ACC112 (cell line): ENCODE measurements around the gene POFUT1.
"Not testable (repeated sequence)": the region's sequence is repeated elsewhere in the genome, so short reads cannot be mapped to it uniquely, and the experiment has no call there.

Source experiments
- H2AFZ ChIP-seq: fragments of 200-600 bp; sonication (generic); one replicate; pipeline ENCODE4 v1.6.0; 2017; ENCODE audit warnings: antibody characterized with exemption, low read length; ENCODE audit not compliant: unreplicated experiment
- H3K27ac ChIP-seq: fragments of 200-600 bp; sonication (generic); 2 replicates; pipeline ENCODE4 v1.5.1; 2014; ENCODE audit warnings: low read depth, mild to moderate bottlenecking, antibody characterized with exemption, low read length, moderate library complexity
- H3K27me3 ChIP-seq: fragments of 200-600 bp; sonication (generic); 2 replicates; pipeline ENCODE4 v1.6.1; 2014; ENCODE audit warnings: mild to moderate bottlenecking, antibody characterized with exemption, low read length, moderate library complexity, mixed read lengths; ENCODE audit not compliant: insufficient read depth
- H3K36me3 ChIP-seq: fragments of 200-600 bp; sonication (generic); 2 replicates; pipeline ENCODE4 v1.6.1; 2016; ENCODE audit warnings: mild to moderate bottlenecking, antibody characterized with exemption, low read length, moderate library complexity, mixed read lengths; ENCODE audit not compliant: insufficient read depth
- H3K4me1 ChIP-seq: fragments of 200-600 bp; sonication (generic); one replicate; pipeline ENCODE4 v1.6.1; 2016; ENCODE audit warnings: low read length, mixed read lengths; ENCODE audit not compliant: insufficient read depth, unreplicated experiment, control insufficient read depth
- H3K4me3 ChIP-seq: fragments of 200-600 bp; sonication (generic); 2 replicates; pipeline ENCODE4 v1.5.1; 2014; ENCODE audit warnings: mild to moderate bottlenecking, low read depth, low read length
- H3K79me2 ChIP-seq: fragments of 200-600 bp; sonication (generic); one replicate; pipeline ENCODE4 v1.6.0; 2016; ENCODE audit warnings: low read length; ENCODE audit not compliant: control insufficient read depth, unreplicated experiment, insufficient read depth

POFUT1 gene

GRCh38 chr20:32236819-32237218 lies 29.1 kb downstream of the POFUT1 start:
- no peaks in the 10 kb centered on the region for H3K79me2 ChIP-seq
- no peaks in the 10 kb centered on the region for H3K27me3 ChIP-seq
- no peak overlapping the region for H2AFZ ChIP-seq
- no peak overlapping the region for H3K4me3 ChIP-seq
- 0 out of 2 replicates have a peak, but pooled peaks cover 13% of the 10 kb centered on the region for H3K36me3 ChIP-seq
- H3K4me1 ChIP-seq, result peaks cover 6% of the 10 kb centered on the region
- no peak overlapping the region for H3K27ac ChIP-seq

- 0 out of 2 replicates have a peak, but pooled peaks cover 11% of the 10 kb centered on the region for H3K36me3 ChIP-seq
- no peak overlapping the region for H2AFZ ChIP-seq
- H3K27me3 ChIP-seq, result no peaks in the 10 kb centered on the region
- H3K27ac ChIP-seq, result no peak overlapping the region
- no peaks in the 10 kb centered on the region for H3K79me2 ChIP-seq
- H3K4me1 ChIP-seq, result peaks cover 6% of the 10 kb centered on the region
- H3K4me3 ChIP-seq, result no peak overlapping the region
These were observed 29.7 kb downstream of the POFUT1 start for GRCh38 chr20:32237419-32237818.

- Histone ChIP-seq H2AFZ (no peak overlapping the region), H3K36me3 (no peaks in the 10 kb centered on the region), H3K27ac (no peak overlapping the region), H3K79me2 (no peaks in the 10 kb centered on the region), H3K27me3 (no peaks in the 10 kb centered on the region), H3K4me3 (no peak overlapping the region), H3K4me1 (peaks cover 6% of the 10 kb centered on the region)
These were observed 31.1 kb downstream of the POFUT1 start for GRCh38 chr20:32238483-32239425.

- Histone ChIP-seq H3K79me2 (no peaks in the 10 kb centered on the region), H3K4me3 (no peak overlapping the region), H3K27me3 (no peaks in the 10 kb centered on the region), H3K4me1 (peaks cover 11% of the 10 kb centered on the region), H3K36me3 (no peaks in the 10 kb centered on the region), H3K27ac (no peak overlapping the region), H2AFZ (no peak overlapping the region)
These were observed 32.5 kb downstream of the POFUT1 start for GRCh38 chr20:32240205-32240604.

GRCh38 chr20:32241807-32242206 lies 34.1 kb downstream of the POFUT1 start:
- Histone ChIP-seq H3K4me3 (no peak overlapping the region), H3K4me1 (peaks cover 11% of the 10 kb centered on the region), H3K27me3 (no peaks in the 10 kb centered on the region), H3K79me2 (no peaks in the 10 kb centered on the region), H3K27ac (no peak overlapping the region), H3K36me3 (no peaks in the 10 kb centered on the region), H2AFZ (no peak overlapping the region)

- Histone ChIP-seq H2AFZ (no peak overlapping the region), H3K36me3 (no peaks in the 10 kb centered on the region), H3K79me2 (no peaks in the 10 kb centered on the region), H3K4me3 (no peak overlapping the region), H3K4me1 (peaks cover 5% of the 10 kb centered on the region), H3K27ac (no peak overlapping the region), H3K27me3 (no peaks in the 10 kb centered on the region)
These were observed 36.6 kb downstream of the POFUT1 start for GRCh38 chr20:32244150-32244823.

GRCh38 chr20:32244959-32245358 lies 37.3 kb downstream of the POFUT1 start:
- Histone ChIP-seq H3K27ac (no peak overlapping the region), H2AFZ (no peak overlapping the region), H3K36me3 (no peaks in the 10 kb centered on the region), H3K27me3 (no peaks in the 10 kb centered on the region), H3K4me3 (no peak overlapping the region), H3K79me2 (no peaks in the 10 kb centered on the region), H3K4me1 (peaks cover 5% of the 10 kb centered on the region)

- not testable (repeated sequence) for H3K79me2 ChIP-seq, H3K4me1 ChIP-seq, H3K4me3 ChIP-seq, H3K36me3 ChIP-seq, H3K27me3 ChIP-seq, H3K27ac ChIP-seq, H2AFZ ChIP-seq
These were observed 38.5 kb downstream of the POFUT1 start for GRCh38 chr20:32246208-32246607.

- Histone ChIP-seq H2AFZ (no peak overlapping the region), H3K27me3 (no peaks in the 10 kb centered on the region), H3K27ac (no peak overlapping the region), H3K36me3 (no peaks in the 10 kb centered on the region), H3K4me3 (no peak overlapping the region), H3K4me1 (peaks cover 5% of the 10 kb centered on the region), H3K79me2 (no peaks in the 10 kb centered on the region)
These were observed 40.4 kb downstream of the POFUT1 start for GRCh38 chr20:32248043-32248442.

- no peaks in the 10 kb centered on the region for H3K36me3 ChIP-seq
- H3K4me3 ChIP-seq, result no peak overlapping the region
- H2AFZ ChIP-seq, result no peak overlapping the region
- no peaks in the 10 kb centered on the region for H3K79me2 ChIP-seq
- no peaks in the 10 kb centered on the region for H3K27me3 ChIP-seq
- peaks cover 5% of the 10 kb centered on the region for H3K4me1 ChIP-seq
- H3K27ac ChIP-seq, result no peak overlapping the region
These were observed 41.5 kb downstream of the POFUT1 start for GRCh38 chr20:32249030-32249738.
